NT2/D1 (cell line): Measurements from ENCODE around the gene FHOD1.

ENCODE experiments used
- YY1 ChIP-seq: IDR thresholded peaks from 2 replicates; pipeline ENCODE4 v1.6.1; 2011; ENCODE audit not compliant: insufficient read length, insufficient read depth
- ZNF274 ChIP-seq: IDR thresholded peaks from 2 replicates; pipeline ENCODE4 v1.6.1; 2011; ENCODE audit warnings: mild to moderate bottlenecking, low read depth, low read length

GRCh38 chr16:67238278-67238575, 9.1 kb downstream of the FHOD1 start:
- TF ChIP-seq YY1 (no peak), ZNF274 (no peak)
